ENCODE data around the gene SESTD1. TPM values are rescaled to one million over a fixed set of nuclear protein-coding genes. Genes with fewer than 3 reads are reported as not detected.

Gene SESTD1
- total RNA-seq, 1 experiment from 2014 or later, result 26.6 TPM

GRCh38 chr2:179266271-179266670 is 1.6 kb upstream of the SESTD1 start (continued):
- TF ChIP-seq CTCF (IDR thresholded peaks at IDR 0.05 in 2 of 3, conservative IDR thresholded peaks at IDR 0.05 in 1 of 3; ENCODE audit: borderline replicate concordance in 1 of 3, insufficient read depth in 1 of 3, low read depth in 2 of 3, low read length in 2 of 3) (no peak), CBX3 (IDR thresholded peaks at IDR 0.05; ENCODE audit: low read depth) (no peak)

- DNase-seq (ENCODE audit: low read depth, low spot score) (no peak), ATAC-seq (no peak)
- ChIA-PET POLR2A (no interaction called here), RAD21 (ENCODE audit: low non-redundant PET in 1 of 2, low total read pairs in 2 of 2, uncharacterized antibody in 2 of 2, unreplicated experiment in 2 of 2) (no interaction called here), CTCF (no interaction called here)
- Histone ChIP-seq H3K4me3 (replicated peaks in 1 of 2; ENCODE audit: low read depth in 1 of 2, low read length in 2 of 2) (peak overlapping the region; percentile 71 to 86; a peak in 3 of 4 replicates), H3K36me3 (ENCODE audit: control insufficient read depth in 1 of 2, insufficient read depth in 2 of 2, low read length in 2 of 2) (no peaks in the 10 kb centered on the region), H3K9me3 (ENCODE audit: control insufficient read depth in 1 of 2, insufficient read depth in 1 of 2, low read depth in 1 of 2, low read length in 2 of 2) (no peaks in the 10 kb centered on the region), H3K9ac (ENCODE audit: low read length) (0 out of 2 replicates have a peak overlapping the region, but pooled peaks have one; percentile 68), H4K20me1 (ENCODE audit: insufficient read depth) (no peaks in the 10 kb centered on the region), H3K27ac (ENCODE audit: low read depth, low read length) (peak overlapping the region; percentile 59; the same call in 1 of the 2 replicates), H3K9me2 (ENCODE audit: insufficient read depth) (no peaks in the 10 kb centered on the region), H3K79me2 (ENCODE audit: insufficient read depth, low read length) (peaks cover 18% of the 10 kb centered on the region), H2AFZ (ENCODE audit: low read depth, low read length, poor library complexity, severe bottlenecking) (peak overlapping the region; percentile 85), H3K4me2 (ENCODE audit: low read length) (peak overlapping the region; percentile 98), H3K4me1 (ENCODE audit: control insufficient read depth in 1 of 2, insufficient read depth in 2 of 2, low read length in 2 of 2) (peaks cover 11 to 30% of the 10 kb centered on the region in 2 experiments; a peak in 3 of 4 replicates), H3K27me3 (ENCODE audit: insufficient read depth, low read length) (no peaks in the 10 kb centered on the region)
- no TSS peak for BruUV-seq (replicated peaks)
- intact Hi-C loops (cut with micrococcal nuclease), result no loop called here
- TF ChIP-seq TCF7L2 (IDR thresholded peaks at IDR 0.05; ENCODE audit: borderline replicate concordance, extremely low read depth, insufficient read depth, insufficient read length) (no peak), EZH2phosphoT487 (IDR thresholded peaks at IDR 0.05; ENCODE audit: borderline replicate concordance) (no peak), MAX (IDR thresholded peaks at IDR 0.05) (0 out of 2 replicates have a peak, but pooled peaks have one; percentile 28)
These were observed 464 bp upstream of the SESTD1 start for GRCh38 chr2:179265082-179265510.

All from HCT116 (cell line).